Stomach (tissue), 9 donors: ENCODE results near the gene MAGEF1. TPM values are rescaled to one million over a fixed set of nuclear protein-coding genes. Genes with fewer than 3 reads are reported as not detected.

Source experiments
- DNase-seq, 2 donors: peaks; one replicate each; pipeline versions ENCODE4 v3.0.0 to v3.0.0-alpha.2; 2013 to 2019
- H3K27ac ChIP-seq, 5 donors: fragments of 200-600 bp in 4 of 5; sonication (generic) in 4 of 5; one replicate each; pipeline ENCODE4 v1.5.1; 2013 to 2019; ENCODE audit warnings: mild to moderate bottlenecking in 1 of 5, moderate library complexity in 1 of 5
- H3K27me3 ChIP-seq, 3 donors: fragments of 200-600 bp; sonication (generic); one replicate each; pipeline ENCODE4 v1.5.1; 2017 to 2019; ENCODE audit warnings: mixed run types in 1 of 3
- H3K36me3 ChIP-seq, 4 donors: fragments of 200-600 bp; sonication (generic); 1 replicate in 3 of 4; 2 replicates in 1 of 4; pipeline ENCODE4 v1.5.1; 2016 to 2019
- H3K4me1 ChIP-seq, 4 donors: fragments of 200-600 bp; sonication (generic); one replicate each; pipeline ENCODE4 v1.5.1; 2016 to 2019
- H3K4me3 ChIP-seq, 4 donors: fragments of 200-600 bp; sonication (generic) in 3 of 4; one replicate each; pipeline ENCODE4 v1.5.1; 2016 to 2019; ENCODE audit warnings: mild to moderate bottlenecking in 1 of 4
- H3K9me3 ChIP-seq, 4 donors: fragments of 200-600 bp; sonication (generic); one replicate each; pipeline ENCODE4 v1.5.1; 2016 to 2019
- EP300 ChIP-seq: sonication (generic); formaldehyde crosslinking; IDR thresholded peaks from one replicate; pipeline ENCODE4 v1.6.1; 2017; ENCODE audit warnings: antibody characterized with exemption
- POLR2A ChIP-seq, 4 donors: fragments of 450-650 bp; IDR thresholded peaks; one replicate each; pipeline ENCODE4 v1.6.1; 2016; ENCODE audit warnings: antibody characterized with exemption in 4 of 4, control low read depth in 2 of 4, mild to moderate bottlenecking in 1 of 4, moderate library complexity in 1 of 4
- POLR2AphosphoS5 ChIP-seq, 3 donors: sonication (generic); formaldehyde crosslinking; IDR thresholded peaks; one replicate each; pipeline ENCODE4 v1.6.1; 2016; ENCODE audit warnings: antibody characterized with exemption in 3 of 3
- WGBS, 5 donors: extraction: QIAGEN DNeasy Blood & Tissue Kit in 3 of 5; methylation state at CpG; one replicate each; pipeline versions ENCODE4 v1.1.5 to v1.1.7; 2013 to 2018; 5-methylcytosine and 5-hydroxymethylcytosine counted together
- intact Hi-C: fragments of 100-400 bp; cut with DNase I; formaldehyde crosslinking; loops from one replicate; pipeline ENCODE4 v1.15.1; 2023; ENCODE audit warnings: low total_unique reads
- polyA plus RNA-seq, 3 donors: library from polyadenylated mRNA; stranded (reverse); fragments of 200-250 nt; gene quantifications; one replicate each; pipeline ENCODE4 v1.2.3, GENCODE V29; 2013
- total RNA-seq, 5 donors: library from RNA; depleted of rRNA; stranded (reverse); fragments of >200 nt; gene quantifications; one replicate each; pipeline versions ENCODE4 v1.1.0 to v1.2.3, GENCODE V29; 2014 to 2016
- TF ChIP-seq, protein P1 (sequence below), 7 experiments: fragments of 450-650 bp in 4 of 7; fragments of 200-600 bp in 3 of 7; sonication (generic) in 3 of 7; IDR thresholded peaks; one replicate each; pipeline ENCODE4 v1.5.1; 2016 to 2019; ENCODE audit warnings: antibody characterized with exemption in 7 of 7, control low read depth in 2 of 7, mild to moderate bottlenecking in 1 of 7
- donor health status: healthy with polysubstance abuse.
- donor health status: Bipolar disorder and iron deficiency.
- donor health status: healthy.

MAGEF1 gene
- total and polyA plus RNA-seq, 8 donors, result 19.3 to 81.1 (median 35.1) TPM

DNA sequence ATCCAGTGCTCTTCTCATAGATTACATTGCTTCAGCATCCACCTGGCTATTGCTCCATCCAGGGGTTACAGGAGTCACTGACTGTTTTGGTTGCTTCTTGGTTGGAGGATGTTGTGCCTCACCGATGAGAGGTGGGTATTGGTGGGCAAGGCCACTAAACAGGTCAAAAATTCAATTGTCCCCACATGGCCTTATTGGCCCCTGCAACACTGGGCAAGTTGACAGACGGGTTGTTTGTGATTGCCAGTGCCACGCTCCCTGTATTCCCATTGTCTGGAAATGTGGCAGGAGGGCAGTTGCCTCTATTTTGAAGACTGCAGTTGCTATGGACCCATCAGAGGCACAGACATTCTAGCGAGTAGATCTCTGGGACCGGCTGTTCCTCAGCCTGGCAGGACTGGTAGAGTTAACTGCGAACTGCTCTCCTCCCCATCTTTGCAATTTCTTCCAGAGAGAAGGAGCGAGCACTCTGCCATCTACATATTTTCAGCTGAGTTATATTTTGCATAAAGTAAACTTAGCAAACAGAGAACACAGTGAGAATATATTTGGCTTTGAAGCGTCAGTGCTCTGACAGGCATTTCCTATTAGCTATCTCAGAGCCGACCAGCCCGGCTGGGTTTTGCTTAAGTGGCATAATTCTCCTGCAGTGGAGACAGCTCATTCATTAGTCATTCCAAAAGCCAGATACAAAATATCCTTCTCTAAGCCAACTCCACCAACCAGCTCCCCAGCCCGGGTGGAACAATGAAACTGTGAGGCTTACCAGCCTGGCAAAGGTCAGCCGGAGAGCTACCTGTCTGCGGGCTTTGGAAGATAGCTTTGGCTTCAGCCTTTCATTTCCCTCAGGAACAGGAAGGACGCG lies 26.0 kb upstream of the MAGEF1 start:
- no peaks in the 10 kb centered on the region for H3K27me3 ChIP-seq
- H3K9me3 ChIP-seq, result no peaks in the 10 kb centered on the region
- peaks cover 0 to 20% (median 16%) of the 10 kb centered on the region in 4 donors for H3K4me1 ChIP-seq
- TF ChIP-seq, protein P1, sequence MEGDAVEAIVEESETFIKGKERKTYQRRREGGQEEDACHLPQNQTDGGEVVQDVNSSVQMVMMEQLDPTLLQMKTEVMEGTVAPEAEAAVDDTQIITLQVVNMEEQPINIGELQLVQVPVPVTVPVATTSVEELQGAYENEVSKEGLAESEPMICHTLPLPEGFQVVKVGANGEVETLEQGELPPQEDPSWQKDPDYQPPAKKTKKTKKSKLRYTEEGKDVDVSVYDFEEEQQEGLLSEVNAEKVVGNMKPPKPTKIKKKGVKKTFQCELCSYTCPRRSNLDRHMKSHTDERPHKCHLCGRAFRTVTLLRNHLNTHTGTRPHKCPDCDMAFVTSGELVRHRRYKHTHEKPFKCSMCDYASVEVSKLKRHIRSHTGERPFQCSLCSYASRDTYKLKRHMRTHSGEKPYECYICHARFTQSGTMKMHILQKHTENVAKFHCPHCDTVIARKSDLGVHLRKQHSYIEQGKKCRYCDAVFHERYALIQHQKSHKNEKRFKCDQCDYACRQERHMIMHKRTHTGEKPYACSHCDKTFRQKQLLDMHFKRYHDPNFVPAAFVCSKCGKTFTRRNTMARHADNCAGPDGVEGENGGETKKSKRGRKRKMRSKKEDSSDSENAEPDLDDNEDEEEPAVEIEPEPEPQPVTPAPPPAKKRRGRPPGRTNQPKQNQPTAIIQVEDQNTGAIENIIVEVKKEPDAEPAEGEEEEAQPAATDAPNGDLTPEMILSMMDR (IDR thresholded peaks at IDR 0.05), result no peak
- no peak for TF ChIP-seq EP300
- TF ChIP-seq POLR2AphosphoS5 (IDR thresholded peaks at IDR 0.05), result peak in 1 of 3 donors; percentile 19
- no peak for TF ChIP-seq POLR2A (IDR thresholded peaks at IDR 0.05)
- H3K36me3 ChIP-seq, result no peaks in the 10 kb centered on the region
- DNase-seq, result peak; percentile 47 to 62
- intact Hi-C loops, result no loop called here
- no peak overlapping the region for H3K4me3 ChIP-seq
- 41 to 52% (median 44%) methylated on average over 13 to 15 of the region's 15 CpGs for WGBS, 5 donors
- H3K27ac ChIP-seq, result peak overlapping the region in 3 of 5 donors; percentile 43 to 71 (median 50)

DNA sequence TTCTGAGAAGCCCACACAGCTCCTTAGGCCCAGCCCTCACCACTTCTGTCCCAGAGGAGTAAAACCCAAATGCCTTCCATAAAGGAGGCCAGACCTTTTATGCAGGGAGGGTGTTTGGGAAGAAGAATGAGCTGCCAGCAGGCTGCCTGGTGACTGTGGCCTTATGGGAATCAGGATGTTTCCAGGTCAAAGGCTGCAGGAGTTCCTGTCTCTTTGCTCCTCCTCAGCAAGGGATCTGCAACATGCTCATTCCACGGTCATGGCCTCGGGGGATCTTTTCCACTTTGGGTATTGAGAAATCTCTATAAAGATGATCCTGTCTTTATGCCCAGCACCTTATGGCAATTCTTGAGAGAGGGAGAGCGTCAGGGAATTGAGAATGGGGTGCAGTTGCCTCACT lies 25.2 kb upstream of the MAGEF1 start:
- intact Hi-C loops, result no loop called here
- Histone ChIP-seq H3K27ac (no peak overlapping the region), H3K4me3 (no peak overlapping the region), H3K9me3 (no peaks in the 10 kb centered on the region), H3K4me1 (peaks cover 0 to 20% (median 15%) of the 10 kb centered on the region in 4 donors), H3K27me3 (no peaks in the 10 kb centered on the region), H3K36me3 (no peaks in the 10 kb centered on the region)
- DNase-seq, result peak in 1 of 2 donors; percentile 5
- WGBS, 5 donors, result 92 to 100% (median 95%) methylated on average over 3 of the region's 3 CpGs
- no peak for TF ChIP-seq POLR2A (IDR thresholded peaks at IDR 0.05)
- TF ChIP-seq POLR2AphosphoS5 (IDR thresholded peaks at IDR 0.05), result no peak
- TF ChIP-seq, protein P1 (IDR thresholded peaks at IDR 0.05), result no peak
- no peak for TF ChIP-seq EP300

DNA sequence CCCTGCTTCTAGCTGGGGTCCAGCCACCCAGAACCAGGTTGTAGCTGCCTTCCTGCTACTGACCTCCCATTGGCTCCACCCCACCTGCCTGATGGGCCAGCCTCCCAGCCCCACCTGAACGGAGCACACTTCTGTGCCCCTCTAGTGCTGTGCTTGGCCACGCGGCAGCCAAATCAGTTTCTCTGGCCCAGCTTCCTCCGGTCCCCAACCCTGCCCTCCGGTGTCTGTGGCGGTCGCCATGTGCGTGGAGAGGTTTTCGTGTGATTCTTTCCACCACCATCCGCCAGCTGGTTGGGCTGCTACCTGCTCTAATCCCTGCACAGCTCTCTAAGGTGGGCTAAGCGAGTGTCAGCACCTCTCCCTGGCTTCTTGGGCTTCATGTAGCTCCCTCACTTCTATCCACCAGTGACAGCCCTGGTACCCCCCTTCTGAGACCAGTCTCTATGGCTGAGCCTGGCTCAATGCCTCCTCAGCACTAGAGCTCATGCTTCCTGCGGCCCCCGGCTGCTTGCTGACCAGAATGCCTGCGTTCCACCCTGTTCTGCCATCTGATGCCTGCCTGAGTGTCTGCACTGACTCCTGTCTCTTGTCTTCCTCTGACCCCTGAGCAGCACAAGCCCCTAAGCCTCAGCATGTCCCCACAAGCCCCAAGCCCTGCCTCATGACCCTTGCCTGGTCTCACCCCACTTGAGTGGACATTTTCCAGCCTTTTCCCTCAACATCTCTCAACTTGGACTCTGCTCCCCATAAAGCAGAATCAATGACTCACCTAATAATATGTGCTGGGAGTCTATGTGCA lies 23.2 kb upstream of the MAGEF1 start:
- DNase-seq, result peak in 1 of 2 donors; percentile 22
- Histone ChIP-seq H3K27ac (no peak overlapping the region), H3K4me1 (peaks cover 0 to 20% (median 14%) of the 10 kb centered on the region in 4 donors), H3K9me3 (no peaks in the 10 kb centered on the region), H3K27me3 (no peaks in the 10 kb centered on the region), H3K36me3 (no peaks in the 10 kb centered on the region), H3K4me3 (no peak overlapping the region)
- intact Hi-C loops, result no loop called here
- TF ChIP-seq, protein P1 (IDR thresholded peaks at IDR 0.05), result no peak
- TF ChIP-seq POLR2AphosphoS5 (IDR thresholded peaks at IDR 0.05), result no peak
- no peak for TF ChIP-seq EP300
- TF ChIP-seq POLR2A (IDR thresholded peaks at IDR 0.05), result no peak
- 85 to 93% (median 91%) methylated on average over 14 of the region's 14 CpGs for WGBS, 5 donors

DNA sequence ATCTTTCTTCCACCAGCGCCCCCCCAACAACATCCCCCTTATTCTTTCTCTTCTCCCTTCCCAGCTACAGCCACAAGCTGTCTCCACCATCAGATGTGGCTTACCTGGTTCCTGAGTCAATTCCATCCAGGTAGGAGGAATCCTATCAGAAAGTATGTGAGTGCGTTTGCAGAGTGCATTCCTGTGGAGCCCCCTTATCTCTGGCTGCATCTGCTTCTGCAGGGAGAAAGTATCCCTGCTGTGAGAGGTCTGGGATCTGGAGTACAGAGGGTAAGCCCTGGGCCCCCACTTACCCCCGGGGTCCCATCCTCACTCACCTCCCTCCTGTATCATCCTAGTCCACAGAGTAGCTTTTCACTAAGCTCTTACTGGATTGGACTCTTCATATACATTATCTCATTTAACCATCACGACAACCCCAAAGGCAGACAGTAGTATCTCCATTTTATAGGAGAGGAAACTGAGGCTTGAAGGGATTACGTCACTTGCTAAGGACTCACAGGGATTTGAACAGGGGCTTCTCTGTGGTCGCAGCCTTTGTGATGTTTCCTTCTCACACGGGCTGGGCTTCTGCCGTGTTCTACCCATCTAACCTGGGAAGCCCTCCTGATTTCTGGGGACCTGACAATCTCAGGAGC lies 22.2 kb upstream of the MAGEF1 start:
- TF ChIP-seq, protein P1 (IDR thresholded peaks at IDR 0.05), result no peak
- TF ChIP-seq POLR2AphosphoS5 (IDR thresholded peaks at IDR 0.05), result no peak
- no peak for TF ChIP-seq EP300
- TF ChIP-seq POLR2A (IDR thresholded peaks at IDR 0.05), result no peak
- Histone ChIP-seq H3K4me1 (peaks cover 0 to 18% (median 14%) of the 10 kb centered on the region in 4 donors), H3K9me3 (no peaks in the 10 kb centered on the region), H3K4me3 (no peak overlapping the region), H3K36me3 (no peaks in the 10 kb centered on the region), H3K27ac (no peak overlapping the region), H3K27me3 (no peaks in the 10 kb centered on the region)
- 82 to 91% (median 87%) methylated on average over 8 of the region's 8 CpGs for WGBS, 5 donors
- intact Hi-C loops, result no loop called here
- DNase-seq, result no peak
